H7 (cell line): ENCODE results near the gene ST6GAL1. TPM values are rescaled to one million over a fixed set of nuclear protein-coding genes. Genes with fewer than 3 reads are reported as not detected.
A peak's percentile ranks its signal among the peaks of the same experiment; 100 is the strongest.
"Not testable (repeated sequence)": the region's sequence is repeated elsewhere in the genome, so short reads cannot be mapped to it uniquely, and the experiment has no call there.

Experiments used
- DNase-seq: peaks from one replicate; pipeline ENCODE4 v3.0.0; 2012
- H3K27me3 ChIP-seq: 2 replicates; pipeline ENCODE4 v1.6.0; 2011; ENCODE audit warnings: mild to moderate bottlenecking, low read length; ENCODE audit not compliant: control insufficient read depth, insufficient read depth
- H3K36me3 ChIP-seq: replicated peaks from 2 replicates; pipeline ENCODE4 v1.5.1; 2011; ENCODE audit warnings: low read length; ENCODE audit not compliant: control insufficient read depth, insufficient read depth
- H3K4me3 ChIP-seq: 2 replicates; pipeline ENCODE4 v1.5.1; 2011; ENCODE audit warnings: low read depth, mild to moderate bottlenecking, control low read depth, low read length, moderate library complexity; ENCODE audit not compliant: insufficient read depth
- total RNA-seq: library from RNA; depleted of rRNA; stranded (reverse); fragments of >200 nt; shearing (Covaris generic); gene quantifications from 2 replicates; pipeline ENCODE4 v1.2.3, GENCODE V29; 2014

The ST6GAL1 gene
- total RNA-seq, 1 experiment from 2014 or later = 53.5 TPM

GRCh38 chr3:186996356-186996755 is 66.0 kb downstream of the ST6GAL1 start:
- H3K36me3 ChIP-seq = peaks cover 5% of the 10 kb centered on the region; the same call in 1 of the 2 replicates

DNA sequence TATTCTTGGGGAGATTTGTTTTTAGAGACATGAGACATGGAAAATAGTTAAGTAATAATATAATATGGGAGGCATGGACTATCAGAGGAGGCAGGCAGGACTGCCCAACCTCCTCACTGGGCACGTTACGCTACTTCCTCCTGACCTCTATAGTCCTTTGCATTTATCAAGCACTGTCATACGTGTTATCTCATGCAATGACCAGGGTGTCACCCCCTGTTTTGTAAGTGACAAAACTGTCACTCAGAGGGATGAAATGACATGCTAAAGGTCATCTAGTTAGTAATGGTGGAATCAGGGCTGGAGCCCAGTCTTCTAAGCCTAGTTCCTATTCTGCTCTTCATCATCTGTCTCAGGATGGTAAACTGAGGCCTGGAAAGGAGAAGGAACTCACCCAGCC is 66.7 kb downstream of the ST6GAL1 start:
- no peak overlapping the region for H3K4me3 ChIP-seq
- peaks cover 5% of the 10 kb centered on the region; the same call in 1 of the 2 replicates for H3K36me3 ChIP-seq

More at GRCh38 chr3:186996356-186996755, 66.0 kb downstream of the ST6GAL1 start:
- no peak for DNase-seq
- H3K4me3 ChIP-seq = no peak overlapping the region
- H3K27me3 ChIP-seq = no peaks in the 10 kb centered on the region

GRCh38 chr3:186997473-186997939 is 67.2 kb downstream of the ST6GAL1 start:
- no peaks in the 10 kb centered on the region for H3K27me3 ChIP-seq
- no peak for DNase-seq
- H3K36me3 ChIP-seq = peaks cover 5% of the 10 kb centered on the region; the same call in 1 of the 2 replicates
- H3K4me3 ChIP-seq = no peak overlapping the region

More for the DNA sequence above, 66.7 kb downstream of the ST6GAL1 start:
- H3K27me3 ChIP-seq = no peaks in the 10 kb centered on the region
- no peak for DNase-seq

GRCh38 chr3:186998937-186999368 is 68.6 kb downstream of the ST6GAL1 start:
- no peak overlapping the region for H3K4me3 ChIP-seq
- peak; percentile 76 for DNase-seq
- no peaks in the 10 kb centered on the region for H3K27me3 ChIP-seq
- H3K36me3 ChIP-seq = peaks cover 5% of the 10 kb centered on the region; the same call in 1 of the 2 replicates

DNA sequence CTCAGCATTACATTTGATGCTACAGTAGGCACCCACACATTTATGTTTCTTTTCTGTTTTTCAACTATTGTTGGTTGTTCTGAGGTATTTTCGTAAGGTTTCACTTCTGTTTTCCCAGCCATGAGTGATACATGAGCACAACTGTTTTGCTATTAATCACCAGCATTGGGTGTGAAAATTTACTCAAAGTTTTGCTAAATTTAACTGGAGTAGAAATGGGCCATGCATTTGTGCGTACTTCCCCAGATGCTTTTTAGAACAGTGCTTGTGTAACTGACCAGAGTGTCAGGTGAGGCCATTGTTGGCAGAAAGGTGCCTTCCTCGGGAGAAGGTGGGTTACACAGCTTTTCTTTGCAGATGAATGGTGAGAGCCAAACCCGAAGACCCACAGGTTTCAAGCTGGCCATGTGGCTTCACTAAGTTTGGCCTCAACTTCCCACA is 70.4 kb downstream of the ST6GAL1 start:
- Histone ChIP-seq H3K4me3 (no peak overlapping the region), H3K27me3 (no peaks in the 10 kb centered on the region), H3K36me3 (peaks cover 5% of the 10 kb centered on the region; the same call in 1 of the 2 replicates)
- no peak for DNase-seq

DNA sequence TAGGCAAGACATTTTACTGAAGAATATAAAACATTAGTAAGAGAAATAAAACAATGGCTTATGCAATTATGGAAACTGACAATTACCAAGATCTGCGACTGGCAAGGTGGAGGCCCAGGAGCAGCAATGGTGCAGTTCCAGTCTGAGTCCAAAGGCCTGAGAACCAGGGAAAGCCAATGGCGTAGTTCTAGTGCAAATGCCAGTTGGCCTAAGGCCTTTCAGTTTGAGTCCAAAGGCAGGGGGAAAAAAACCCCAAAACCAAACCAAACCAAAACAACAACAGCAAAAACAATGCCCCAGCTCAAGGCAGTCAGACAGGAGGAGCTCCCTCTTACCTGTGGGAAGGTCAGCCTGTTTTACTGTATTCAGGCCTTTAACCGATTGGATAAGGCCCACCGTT is 72.6 kb downstream of the ST6GAL1 start:
- no peaks in the 10 kb centered on the region for H3K27me3 ChIP-seq
- no peak overlapping the region for H3K4me3 ChIP-seq
- peaks cover 3% of the 10 kb centered on the region; the same call in 1 of the 2 replicates for H3K36me3 ChIP-seq
- no peak for DNase-seq

DNA sequence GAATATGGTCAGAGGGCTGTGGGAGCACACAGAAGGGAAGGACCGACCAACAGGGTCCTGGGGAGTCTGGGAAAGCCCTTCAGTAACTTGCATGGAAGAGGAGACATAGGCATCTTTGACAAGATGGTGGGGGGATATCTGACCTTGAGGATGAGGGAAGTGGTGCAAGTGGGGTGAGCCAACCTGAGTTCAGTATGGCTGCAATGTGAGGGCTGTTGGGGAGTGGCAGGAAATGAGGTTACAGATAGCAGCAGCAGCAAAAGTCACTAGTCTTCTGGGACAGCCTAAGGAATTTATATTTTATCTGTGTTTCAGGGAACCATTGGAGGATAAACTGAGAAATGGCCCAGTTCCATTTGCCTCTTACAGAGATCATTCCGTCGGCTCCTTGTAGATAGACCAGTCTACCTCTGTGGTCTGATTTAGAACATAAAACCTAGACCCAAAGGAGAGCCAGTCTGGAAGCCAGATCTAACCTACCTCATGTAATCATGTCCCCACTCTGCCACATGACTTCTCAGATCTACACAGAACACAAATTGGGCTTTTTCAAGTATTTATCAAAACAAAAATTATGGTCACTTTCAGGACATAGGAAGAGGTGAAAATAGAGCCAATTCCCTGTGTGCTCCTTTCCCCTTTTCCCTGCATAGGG is 75.6 kb downstream of the ST6GAL1 start:
- no peaks in the 10 kb centered on the region for H3K27me3 ChIP-seq
- no peak overlapping the region for H3K4me3 ChIP-seq

DNA sequence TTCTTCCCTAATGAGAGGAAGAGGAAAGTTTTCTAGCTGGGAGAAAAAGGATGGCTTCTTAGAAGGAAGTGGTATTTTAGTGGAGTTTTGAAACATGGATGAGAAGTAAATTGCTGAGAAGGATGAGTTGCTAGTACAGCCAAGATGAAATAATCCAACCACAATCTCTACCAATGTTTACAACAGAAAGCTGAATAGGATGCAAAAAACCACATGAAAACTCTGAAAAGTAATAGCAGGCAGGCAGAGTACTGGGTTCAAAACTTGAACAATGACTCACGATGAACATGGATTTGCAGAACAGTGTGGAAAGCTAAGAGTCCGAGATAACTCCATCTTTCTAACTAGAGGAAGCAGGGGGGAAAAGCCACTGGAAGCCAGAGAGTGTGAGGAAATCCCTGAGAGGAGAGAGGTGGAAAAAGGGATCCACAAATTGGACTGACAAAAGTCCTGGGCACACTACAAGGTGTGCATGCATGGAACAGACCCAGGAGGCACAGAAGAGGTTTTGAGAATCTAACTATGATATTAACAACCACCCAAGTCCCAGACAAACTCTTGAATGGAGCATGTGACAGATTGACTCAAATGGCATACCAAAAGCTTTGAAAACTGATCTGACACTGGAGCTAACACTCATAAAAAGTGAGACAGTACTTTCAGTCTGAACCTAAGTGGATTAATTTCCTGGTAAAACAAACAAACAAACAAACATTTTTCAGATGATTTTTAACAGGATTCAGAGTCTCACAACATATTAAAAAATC is 76.7 kb downstream of the ST6GAL1 start:
- Histone ChIP-seq H3K4me3 (no peak overlapping the region), H3K36me3 (no peaks in the 10 kb centered on the region), H3K27me3 (no peaks in the 10 kb centered on the region)
- no peak for DNase-seq

More for the DNA sequence above, 75.6 kb downstream of the ST6GAL1 start:
- DNase-seq = no peak
- peaks cover 3% of the 10 kb centered on the region; the same call in 1 of the 2 replicates for H3K36me3 ChIP-seq

GRCh38 chr3:187010382-187010781 is 80.1 kb downstream of the ST6GAL1 start:
- not testable (repeated sequence) for H3K27me3 ChIP-seq, DNase-seq, H3K36me3 ChIP-seq, H3K4me3 ChIP-seq

GRCh38 chr3:187011915-187012314 is 81.6 kb downstream of the ST6GAL1 start:
- Histone ChIP-seq H3K4me3 (no peak overlapping the region), H3K27me3 (no peaks in the 10 kb centered on the region), H3K36me3 (no peaks in the 10 kb centered on the region; the same call in 1 of the 2 replicates)
- no peak for DNase-seq

DNA sequence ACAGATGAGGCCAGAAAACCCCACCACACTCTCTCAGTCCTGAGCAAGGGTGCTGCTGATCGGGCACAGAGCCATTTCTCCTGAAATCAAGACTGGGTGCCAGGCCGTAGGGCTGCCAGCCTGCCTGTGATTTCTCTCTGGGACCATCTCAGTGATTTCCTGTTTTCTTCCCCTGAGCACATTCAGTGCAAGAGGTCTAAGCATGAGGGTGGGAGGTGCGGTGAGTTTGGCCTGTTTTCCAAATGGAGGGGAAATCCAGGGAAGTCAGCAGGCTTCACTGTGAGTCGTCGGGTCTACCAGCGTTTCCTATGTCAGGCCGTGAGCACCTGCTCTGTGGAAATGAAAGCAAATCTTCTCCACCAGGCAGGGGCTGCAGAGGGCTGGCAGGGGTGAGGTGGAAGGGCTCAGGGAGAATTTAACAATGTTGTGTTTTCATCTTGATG is 82.3 kb downstream of the ST6GAL1 start:
- peak; percentile 39 for DNase-seq
- H3K27me3 ChIP-seq = no peaks in the 10 kb centered on the region
- peaks cover 1% of the 10 kb centered on the region; the same call in 1 of the 2 replicates for H3K36me3 ChIP-seq
- no peak overlapping the region for H3K4me3 ChIP-seq

GRCh38 chr3:187013159-187013716 is 82.9 kb downstream of the ST6GAL1 start:
- no peaks in the 10 kb centered on the region for H3K27me3 ChIP-seq
- no peak for DNase-seq
- peaks cover 1% of the 10 kb centered on the region; the same call in 1 of the 2 replicates for H3K36me3 ChIP-seq
- no peak overlapping the region for H3K4me3 ChIP-seq

GRCh38 chr3:187014417-187014864 is 84.1 kb downstream of the ST6GAL1 start:
- H3K4me3 ChIP-seq = no peak overlapping the region
- peaks cover 1% of the 10 kb centered on the region; the same call in 1 of the 2 replicates for H3K36me3 ChIP-seq
- no peaks in the 10 kb centered on the region for H3K27me3 ChIP-seq
- DNase-seq = no peak

DNA sequence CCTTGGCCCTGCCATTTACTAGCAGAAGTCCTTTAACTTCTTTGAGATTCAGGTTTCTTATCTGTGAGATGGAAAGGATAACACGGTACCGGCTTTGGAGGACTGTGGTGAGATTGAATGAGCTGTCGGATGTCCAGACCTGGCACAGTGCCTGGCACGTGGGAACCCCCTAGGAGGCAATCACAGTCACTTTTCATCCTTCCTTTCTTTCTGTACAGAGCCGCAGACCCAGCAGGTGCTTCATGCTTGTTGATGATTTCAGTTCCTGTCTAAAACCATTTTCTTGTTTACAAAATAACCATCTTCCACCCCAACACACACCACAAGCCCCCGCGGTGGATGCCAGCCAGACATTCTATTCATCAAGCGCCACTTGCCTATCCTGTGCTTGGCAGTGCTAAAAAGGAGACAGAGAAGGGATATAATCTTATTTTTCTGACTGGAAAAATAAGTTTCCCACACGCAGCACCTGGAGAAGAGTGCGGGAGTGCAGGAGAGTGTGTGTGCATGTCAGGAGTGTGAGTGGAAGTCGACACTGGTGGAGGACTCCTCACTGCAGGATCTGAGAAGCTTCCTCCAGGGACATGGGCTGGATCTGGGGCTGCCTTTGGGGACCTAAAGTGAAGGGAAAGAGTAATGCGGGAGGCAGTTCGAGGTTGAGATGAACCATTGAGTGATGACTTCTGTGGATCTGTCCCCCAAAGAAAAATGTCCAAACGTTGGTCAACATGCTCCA is 85.7 kb downstream of the ST6GAL1 start:
- H3K36me3 ChIP-seq = peaks cover 1% of the 10 kb centered on the region
- no peak for DNase-seq

More for the DNA sequence above, 85.7 kb downstream of the ST6GAL1 start:
- Histone ChIP-seq H3K27me3 (no peaks in the 10 kb centered on the region), H3K4me3 (no peak overlapping the region)
